GM18505 (cell line): Measurements from ENCODE around the gene RRP1.
"Not testable (repeated sequence)": the region's sequence is repeated elsewhere in the genome, so short reads cannot be mapped to it uniquely, and the experiment has no call there.

Experiments
- ATAC-seq: cut with Tn5 transposase; IDR thresholded peaks from one replicate; pipeline ENCODE4 v1.9.1; 2021; ENCODE audit not compliant: unreplicated experiment
- POLR2A ChIP-seq: IDR thresholded peaks from 4 replicates; pipeline ENCODE4 v1.6.1; 2011; ENCODE audit warnings: borderline replicate concordance; ENCODE audit not compliant: insufficient read depth, insufficient read length; ENCODE audit errors: extremely low read depth

The RRP1 gene

GRCh38 chr21:43829161-43829560 lies 39.8 kb downstream of the RRP1 start:
- TF ChIP-seq POLR2A: no peak
- ATAC-seq: no peak

- no peak for TF ChIP-seq POLR2A
- ATAC-seq: no peak
Observed at GRCh38 chr21:43829575-43830119, 40.3 kb downstream of the RRP1 start.

GRCh38 chr21:43832158-43832550 lies 42.8 kb downstream of the RRP1 start:
- TF ChIP-seq POLR2A: no peak
- ATAC-seq: no peak

- no peak for ATAC-seq
- TF ChIP-seq POLR2A: no peak
Observed at GRCh38 chr21:43832648-43833047, 43.3 kb downstream of the RRP1 start.

GRCh38 chr21:43834146-43834905 lies 44.9 kb downstream of the RRP1 start:
- no peak for TF ChIP-seq POLR2A
- no peak for ATAC-seq

GRCh38 chr21:43835050-43835449 lies 45.7 kb downstream of the RRP1 start:
- no peak for TF ChIP-seq POLR2A

GRCh38 chr21:43835861-43836260 lies 46.5 kb downstream of the RRP1 start:
- TF ChIP-seq POLR2A: no peak
- ATAC-seq: no peak

More at GRCh38 chr21:43835050-43835449, 45.7 kb downstream of the RRP1 start:
- no peak for ATAC-seq

GRCh38 chr21:43836616-43837015 lies 47.2 kb downstream of the RRP1 start:
- no peak for ATAC-seq
- TF ChIP-seq POLR2A: no peak

- no peak for TF ChIP-seq POLR2A
- no peak for ATAC-seq
Observed at GRCh38 chr21:43840259-43840658, 50.9 kb downstream of the RRP1 start.

GRCh38 chr21:43842742-43843141 lies 53.4 kb downstream of the RRP1 start:
- ATAC-seq: no peak
- TF ChIP-seq POLR2A: no peak

GRCh38 chr21:43844906-43845305 lies 55.5 kb downstream of the RRP1 start:
- ATAC-seq: not testable (repeated sequence)

- no peak for TF ChIP-seq POLR2A
- no peak for ATAC-seq
Observed at GRCh38 chr21:43845386-43845785, 56.0 kb downstream of the RRP1 start.

GRCh38 chr21:43846430-43846829 lies 57.1 kb downstream of the RRP1 start:
- no peak for TF ChIP-seq POLR2A
- no peak for ATAC-seq

- TF ChIP-seq POLR2A: no peak
- ATAC-seq: no peak
Observed at GRCh38 chr21:43847301-43847700, 57.9 kb downstream of the RRP1 start.

- TF ChIP-seq POLR2A: no peak
- no peak for ATAC-seq
Observed at GRCh38 chr21:43848771-43849170, 59.4 kb downstream of the RRP1 start.

- ATAC-seq: no peak
- TF ChIP-seq POLR2A: no peak
Observed at GRCh38 chr21:43849532-43850299, 60.3 kb downstream of the RRP1 start.
